ENCODE measurements around the gene SFTPB.

The SFTPB gene

DNA sequence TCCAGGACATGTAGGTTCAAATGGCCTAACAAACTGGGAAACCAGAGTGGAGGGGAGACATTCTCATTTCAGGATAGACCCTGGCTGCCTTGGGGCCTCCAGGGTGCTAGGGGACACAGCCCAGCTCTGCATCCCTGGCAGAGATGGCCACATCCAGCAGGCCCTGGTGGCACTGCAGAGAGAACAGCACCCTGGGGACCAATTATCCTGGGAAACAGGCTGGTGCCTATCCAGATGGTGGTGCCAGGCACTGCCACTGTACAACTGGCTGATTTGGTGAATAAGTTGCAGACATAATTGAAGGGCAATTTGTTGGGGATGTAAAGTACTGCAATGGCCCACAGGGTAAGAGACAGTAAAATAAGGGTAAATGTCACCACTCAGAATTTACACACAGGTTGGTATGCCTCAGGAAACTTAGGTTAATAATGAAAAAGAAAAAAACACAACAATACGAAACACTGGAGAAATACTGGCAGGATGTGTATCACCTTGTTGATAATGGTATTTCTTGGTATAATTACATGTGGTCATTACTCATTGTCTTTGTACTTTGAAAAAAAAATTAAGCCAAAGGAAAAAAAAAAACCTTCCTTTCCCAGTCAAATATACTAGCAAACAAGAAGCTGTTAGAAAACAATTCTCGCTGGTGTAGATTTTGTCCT is 12.8 kb upstream of the SFTPB start:
- TF ChIP-seq PPARA (CRISPR knock-in tag; IDR thresholded peaks at IDR 0.05; ENCODE audit: borderline replicate concordance), result no peak
- no peak for ATAC-seq

DNA sequence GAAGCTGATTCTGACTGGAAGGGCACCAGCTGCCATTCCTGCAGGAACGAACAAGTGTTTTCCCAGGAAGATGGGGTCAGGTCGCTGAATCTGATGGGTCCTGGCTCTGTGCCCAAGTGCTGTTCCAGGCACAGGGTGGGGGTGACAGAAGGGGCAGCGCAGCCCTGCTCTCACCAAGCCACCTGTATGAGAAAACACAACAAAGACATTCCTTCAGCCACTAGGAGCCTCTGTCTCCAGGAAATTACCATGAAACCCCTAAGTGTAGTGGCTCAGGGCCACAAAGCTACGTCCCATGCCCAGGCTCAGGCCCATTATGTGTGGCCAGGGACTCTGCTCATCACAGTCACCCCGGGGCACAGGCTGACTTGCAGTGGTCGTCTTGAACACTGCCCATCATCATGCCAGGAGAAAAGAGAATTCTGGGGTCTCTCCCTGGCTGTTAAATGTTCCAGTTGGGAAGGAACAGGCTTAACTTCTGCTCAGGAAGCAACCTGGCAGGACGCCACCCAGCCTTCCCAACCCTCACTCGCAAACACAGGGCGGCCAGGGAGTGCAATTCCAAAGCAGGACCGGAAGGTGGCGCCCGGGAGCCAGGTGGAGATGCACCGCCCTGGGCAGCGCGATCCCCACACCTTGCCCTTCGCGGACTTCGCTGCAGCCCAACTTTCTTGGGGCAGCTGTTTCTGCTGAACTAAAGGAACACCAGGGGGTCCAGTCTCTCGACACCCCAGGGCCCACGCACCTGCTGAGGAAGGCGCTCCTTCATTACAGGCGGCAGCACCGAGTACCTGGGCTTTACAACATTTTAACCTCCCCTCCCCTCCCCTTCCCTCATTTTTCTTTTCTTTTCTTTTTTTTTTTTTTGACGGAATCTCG is 11.0 kb upstream of the SFTPB start:
- no peak for TF ChIP-seq SNAI2 (CRISPR knock-in tag; IDR thresholded peaks at IDR 0.05)
- no peak for TF ChIP-seq ZNF8 (CRISPR knock-in tag; IDR thresholded peaks at IDR 0.05)
- no peak for TF ChIP-seq OSR1 (CRISPR knock-in tag; IDR thresholded peaks at IDR 0.05)
- TF ChIP-seq, protein P1, sequence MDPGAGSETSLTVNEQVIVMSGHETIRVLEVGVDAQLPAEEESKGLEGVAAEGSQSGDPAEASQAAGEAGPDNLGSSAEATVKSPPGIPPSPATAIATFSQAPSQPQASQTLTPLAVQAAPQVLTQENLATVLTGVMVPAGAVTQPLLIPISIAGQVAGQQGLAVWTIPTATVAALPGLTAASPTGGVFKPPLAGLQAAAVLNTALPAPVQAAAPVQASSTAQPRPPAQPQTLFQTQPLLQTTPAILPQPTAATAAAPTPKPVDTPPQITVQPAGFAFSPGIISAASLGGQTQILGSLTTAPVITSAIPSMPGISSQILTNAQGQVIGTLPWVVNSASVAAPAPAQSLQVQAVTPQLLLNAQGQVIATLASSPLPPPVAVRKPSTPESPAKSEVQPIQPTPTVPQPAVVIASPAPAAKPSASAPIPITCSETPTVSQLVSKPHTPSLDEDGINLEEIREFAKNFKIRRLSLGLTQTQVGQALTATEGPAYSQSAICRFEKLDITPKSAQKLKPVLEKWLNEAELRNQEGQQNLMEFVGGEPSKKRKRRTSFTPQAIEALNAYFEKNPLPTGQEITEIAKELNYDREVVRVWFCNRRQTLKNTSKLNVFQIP (CRISPR knock-in tag; IDR thresholded peaks at IDR 0.05; ENCODE audit: borderline replicate concordance, low read depth), result no peak
- no peak for TF ChIP-seq CSDC2 (CRISPR knock-in tag; IDR thresholded peaks at IDR 0.05)
- TF ChIP-seq ISL1 (CRISPR knock-in tag; IDR thresholded peaks at IDR 0.05), result no peak
- TF ChIP-seq ZFP30 (CRISPR knock-in tag; IDR thresholded peaks at IDR 0.05), result no peak
- TF ChIP-seq, protein P2, sequence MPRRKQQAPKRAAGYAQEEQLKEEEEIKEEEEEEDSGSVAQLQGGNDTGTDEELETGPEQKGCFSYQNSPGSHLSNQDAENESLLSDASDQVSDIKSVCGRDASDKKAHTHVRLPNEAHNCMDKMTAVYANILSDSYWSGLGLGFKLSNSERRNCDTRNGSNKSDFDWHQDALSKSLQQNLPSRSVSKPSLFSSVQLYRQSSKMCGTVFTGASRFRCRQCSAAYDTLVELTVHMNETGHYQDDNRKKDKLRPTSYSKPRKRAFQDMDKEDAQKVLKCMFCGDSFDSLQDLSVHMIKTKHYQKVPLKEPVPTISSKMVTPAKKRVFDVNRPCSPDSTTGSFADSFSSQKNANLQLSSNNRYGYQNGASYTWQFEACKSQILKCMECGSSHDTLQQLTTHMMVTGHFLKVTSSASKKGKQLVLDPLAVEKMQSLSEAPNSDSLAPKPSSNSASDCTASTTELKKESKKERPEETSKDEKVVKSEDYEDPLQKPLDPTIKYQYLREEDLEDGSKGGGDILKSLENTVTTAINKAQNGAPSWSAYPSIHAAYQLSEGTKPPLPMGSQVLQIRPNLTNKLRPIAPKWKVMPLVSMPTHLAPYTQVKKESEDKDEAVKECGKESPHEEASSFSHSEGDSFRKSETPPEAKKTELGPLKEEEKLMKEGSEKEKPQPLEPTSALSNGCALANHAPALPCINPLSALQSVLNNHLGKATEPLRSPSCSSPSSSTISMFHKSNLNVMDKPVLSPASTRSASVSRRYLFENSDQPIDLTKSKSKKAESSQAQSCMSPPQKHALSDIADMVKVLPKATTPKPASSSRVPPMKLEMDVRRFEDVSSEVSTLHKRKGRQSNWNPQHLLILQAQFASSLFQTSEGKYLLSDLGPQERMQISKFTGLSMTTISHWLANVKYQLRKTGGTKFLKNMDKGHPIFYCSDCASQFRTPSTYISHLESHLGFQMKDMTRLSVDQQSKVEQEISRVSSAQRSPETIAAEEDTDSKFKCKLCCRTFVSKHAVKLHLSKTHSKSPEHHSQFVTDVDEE (CRISPR knock-in tag; IDR thresholded peaks at IDR 0.05), result no peak
- TF ChIP-seq, protein P3, sequence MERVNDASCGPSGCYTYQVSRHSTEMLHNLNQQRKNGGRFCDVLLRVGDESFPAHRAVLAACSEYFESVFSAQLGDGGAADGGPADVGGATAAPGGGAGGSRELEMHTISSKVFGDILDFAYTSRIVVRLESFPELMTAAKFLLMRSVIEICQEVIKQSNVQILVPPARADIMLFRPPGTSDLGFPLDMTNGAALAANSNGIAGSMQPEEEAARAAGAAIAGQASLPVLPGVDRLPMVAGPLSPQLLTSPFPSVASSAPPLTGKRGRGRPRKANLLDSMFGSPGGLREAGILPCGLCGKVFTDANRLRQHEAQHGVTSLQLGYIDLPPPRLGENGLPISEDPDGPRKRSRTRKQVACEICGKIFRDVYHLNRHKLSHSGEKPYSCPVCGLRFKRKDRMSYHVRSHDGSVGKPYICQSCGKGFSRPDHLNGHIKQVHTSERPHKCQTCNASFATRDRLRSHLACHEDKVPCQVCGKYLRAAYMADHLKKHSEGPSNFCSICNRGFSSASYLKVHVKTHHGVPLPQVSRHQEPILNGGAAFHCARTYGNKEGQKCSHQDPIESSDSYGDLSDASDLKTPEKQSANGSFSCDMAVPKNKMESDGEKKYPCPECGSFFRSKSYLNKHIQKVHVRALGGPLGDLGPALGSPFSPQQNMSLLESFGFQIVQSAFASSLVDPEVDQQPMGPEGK (CRISPR knock-in tag; IDR thresholded peaks at IDR 0.05; ENCODE audit: borderline replicate concordance), result no peak
- TF ChIP-seq ZFP3 (CRISPR knock-in tag; IDR thresholded peaks at IDR 0.05), result no peak
- TF ChIP-seq ARNTL (CRISPR knock-in tag; IDR thresholded peaks at IDR 0.05; ENCODE audit: borderline replicate concordance, low read depth), result no peak
- TF ChIP-seq PPARA (CRISPR knock-in tag; IDR thresholded peaks at IDR 0.05; ENCODE audit: borderline replicate concordance), result no peak
- TF ChIP-seq ZNF70 (CRISPR knock-in tag; IDR thresholded peaks at IDR 0.05), result no peak
- TF ChIP-seq RARB (CRISPR knock-in tag; IDR thresholded peaks at IDR 0.05), result no peak
- no peak for TF ChIP-seq ZC3H10 (CRISPR knock-in tag; IDR thresholded peaks at IDR 0.05)
- TF ChIP-seq ESRRG (CRISPR knock-in tag; IDR thresholded peaks at IDR 0.05), result no peak
- TF ChIP-seq, protein P4, sequence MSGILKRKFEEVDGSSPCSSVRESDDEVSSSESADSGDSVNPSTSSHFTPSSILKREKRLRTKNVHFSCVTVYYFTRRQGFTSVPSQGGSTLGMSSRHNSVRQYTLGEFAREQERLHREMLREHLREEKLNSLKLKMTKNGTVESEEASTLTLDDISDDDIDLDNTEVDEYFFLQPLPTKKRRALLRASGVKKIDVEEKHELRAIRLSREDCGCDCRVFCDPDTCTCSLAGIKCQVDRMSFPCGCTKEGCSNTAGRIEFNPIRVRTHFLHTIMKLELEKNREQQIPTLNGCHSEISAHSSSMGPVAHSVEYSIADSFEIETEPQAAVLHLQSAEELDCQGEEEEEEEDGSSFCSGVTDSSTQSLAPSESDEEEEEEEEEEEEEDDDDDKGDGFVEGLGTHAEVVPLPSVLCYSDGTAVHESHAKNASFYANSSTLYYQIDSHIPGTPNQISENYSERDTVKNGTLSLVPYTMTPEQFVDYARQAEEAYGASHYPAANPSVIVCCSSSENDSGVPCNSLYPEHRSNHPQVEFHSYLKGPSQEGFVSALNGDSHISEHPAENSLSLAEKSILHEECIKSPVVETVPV (CRISPR knock-in tag; IDR thresholded peaks at IDR 0.05), result no peak
- peak; percentile 97 for ATAC-seq

DNA sequence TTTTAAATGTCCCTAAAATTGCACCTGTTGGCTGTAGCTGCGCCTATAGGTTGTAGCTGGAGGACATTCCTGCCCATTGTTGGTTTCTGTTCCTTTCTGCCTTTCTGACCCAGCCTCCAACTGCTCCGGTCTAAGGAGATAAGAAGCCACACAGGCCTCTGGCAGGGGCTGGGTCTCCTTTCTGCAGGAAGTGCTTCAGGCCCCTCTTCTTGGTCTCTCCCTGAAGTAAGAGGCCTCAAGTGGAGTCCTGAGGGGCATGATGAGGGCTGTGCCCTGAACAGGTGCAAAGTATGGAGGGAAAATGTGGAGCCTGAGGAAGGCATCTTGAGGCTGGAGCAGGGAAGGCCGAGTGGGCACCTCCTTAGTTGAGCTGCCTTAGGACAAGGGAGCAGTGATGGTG is 10.4 kb upstream of the SFTPB start:
- TF ChIP-seq ZC3H10 (CRISPR knock-in tag; IDR thresholded peaks at IDR 0.05), result no peak
- TF ChIP-seq, protein P1 (CRISPR knock-in tag; IDR thresholded peaks at IDR 0.05; ENCODE audit: borderline replicate concordance, low read depth), result no peak
- TF ChIP-seq, protein P2 (CRISPR knock-in tag; IDR thresholded peaks at IDR 0.05), result no peak
- no peak for TF ChIP-seq ZFP3 (CRISPR knock-in tag; IDR thresholded peaks at IDR 0.05)
- TF ChIP-seq, protein P3 (CRISPR knock-in tag; IDR thresholded peaks at IDR 0.05; ENCODE audit: borderline replicate concordance), result no peak
- no peak for TF ChIP-seq ZFP30 (CRISPR knock-in tag; IDR thresholded peaks at IDR 0.05)
- no peak for TF ChIP-seq SNAI2 (CRISPR knock-in tag; IDR thresholded peaks at IDR 0.05)
- TF ChIP-seq ZNF70 (CRISPR knock-in tag; IDR thresholded peaks at IDR 0.05), result no peak
- TF ChIP-seq OSR1 (CRISPR knock-in tag; IDR thresholded peaks at IDR 0.05), result no peak
- TF ChIP-seq ZNF8 (CRISPR knock-in tag; IDR thresholded peaks at IDR 0.05), result no peak
- TF ChIP-seq CSDC2 (CRISPR knock-in tag; IDR thresholded peaks at IDR 0.05), result no peak
- TF ChIP-seq ISL1 (CRISPR knock-in tag; IDR thresholded peaks at IDR 0.05), result no peak
- TF ChIP-seq GLIS3 (CRISPR knock-in tag; IDR thresholded peaks at IDR 0.05), result no peak
- no peak for TF ChIP-seq BACH2 (CRISPR knock-in tag; IDR thresholded peaks at IDR 0.05; ENCODE audit: borderline replicate concordance)
- peak; percentile 7; the same call in 2 of the 3 replicates for ATAC-seq
